GM12864 (cell line): ENCODE measurements around the gene ADH5.
"Not testable (repeated sequence)": the region's sequence is repeated elsewhere in the genome, so short reads cannot be mapped to it uniquely, and the experiment has no call there.

Experiments
- DNase-seq: peaks from one replicate; pipeline ENCODE4 v3.0.0-alpha.2; 2011; ENCODE audit warnings: low read depth
- H3K4me3 ChIP-seq: 2 replicates; pipeline ENCODE4 v1.5.1; 2011; ENCODE audit warnings: mild to moderate bottlenecking, low read depth, low read length, control low read depth
- TF ChIP-seq, protein P1 (sequence below): IDR thresholded peaks from 2 replicates; pipeline ENCODE4 v1.5.1; 2011; ENCODE audit warnings: low read depth, mild to moderate bottlenecking, moderate library complexity, low read length, control low read depth, inconsistent platforms; ENCODE audit errors: missing control alignments

Gene ADH5

DNA sequence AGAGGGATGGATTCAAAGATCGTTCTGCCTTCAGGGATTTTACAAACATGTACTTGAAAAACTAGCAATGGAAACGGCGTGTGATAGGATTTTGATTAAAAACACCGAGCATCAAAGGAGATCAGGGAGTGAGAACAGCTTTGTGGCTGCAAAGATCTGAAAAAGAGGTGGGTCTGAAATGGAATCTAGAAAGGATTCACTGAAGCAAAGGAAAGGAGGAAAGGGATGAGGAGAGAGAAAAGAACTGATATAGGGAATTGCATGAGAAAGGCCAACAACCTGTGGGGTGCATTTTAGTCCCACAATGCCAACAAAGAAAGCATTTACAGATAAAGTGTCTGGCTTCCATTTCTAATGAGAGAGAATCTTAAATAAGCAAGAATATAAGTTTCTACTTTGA lies 32.4 kb upstream of the ADH5 start:
- TF ChIP-seq, protein P1, sequence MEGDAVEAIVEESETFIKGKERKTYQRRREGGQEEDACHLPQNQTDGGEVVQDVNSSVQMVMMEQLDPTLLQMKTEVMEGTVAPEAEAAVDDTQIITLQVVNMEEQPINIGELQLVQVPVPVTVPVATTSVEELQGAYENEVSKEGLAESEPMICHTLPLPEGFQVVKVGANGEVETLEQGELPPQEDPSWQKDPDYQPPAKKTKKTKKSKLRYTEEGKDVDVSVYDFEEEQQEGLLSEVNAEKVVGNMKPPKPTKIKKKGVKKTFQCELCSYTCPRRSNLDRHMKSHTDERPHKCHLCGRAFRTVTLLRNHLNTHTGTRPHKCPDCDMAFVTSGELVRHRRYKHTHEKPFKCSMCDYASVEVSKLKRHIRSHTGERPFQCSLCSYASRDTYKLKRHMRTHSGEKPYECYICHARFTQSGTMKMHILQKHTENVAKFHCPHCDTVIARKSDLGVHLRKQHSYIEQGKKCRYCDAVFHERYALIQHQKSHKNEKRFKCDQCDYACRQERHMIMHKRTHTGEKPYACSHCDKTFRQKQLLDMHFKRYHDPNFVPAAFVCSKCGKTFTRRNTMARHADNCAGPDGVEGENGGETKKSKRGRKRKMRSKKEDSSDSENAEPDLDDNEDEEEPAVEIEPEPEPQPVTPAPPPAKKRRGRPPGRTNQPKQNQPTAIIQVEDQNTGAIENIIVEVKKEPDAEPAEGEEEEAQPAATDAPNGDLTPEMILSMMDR: no peak

DNA sequence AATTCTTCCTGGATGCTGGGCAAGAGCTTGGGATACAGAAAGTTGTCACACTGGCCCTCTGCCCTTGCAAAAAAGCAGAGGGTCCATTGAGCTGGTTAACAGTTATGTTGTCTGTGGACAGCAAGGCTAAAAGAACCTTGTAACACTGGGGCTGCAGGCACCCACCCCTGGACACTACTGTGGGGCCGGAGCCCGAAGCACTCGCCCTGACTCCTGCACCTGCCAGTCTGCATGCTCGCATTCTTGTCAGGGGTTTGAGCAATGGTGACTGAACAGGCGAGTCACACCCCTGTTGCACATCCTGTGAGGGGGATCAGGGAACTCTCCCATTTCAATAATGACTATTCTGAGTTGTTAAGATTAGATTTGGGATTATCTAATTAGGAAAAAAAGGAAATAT lies 31.9 kb upstream of the ADH5 start:
- TF ChIP-seq, protein P1: no peak
- H3K4me3 ChIP-seq: no peak overlapping the region
- DNase-seq: no peak

More for the DNA sequence above, 32.4 kb upstream of the ADH5 start:
- no peak overlapping the region for H3K4me3 ChIP-seq
- DNase-seq: no peak

DNA sequence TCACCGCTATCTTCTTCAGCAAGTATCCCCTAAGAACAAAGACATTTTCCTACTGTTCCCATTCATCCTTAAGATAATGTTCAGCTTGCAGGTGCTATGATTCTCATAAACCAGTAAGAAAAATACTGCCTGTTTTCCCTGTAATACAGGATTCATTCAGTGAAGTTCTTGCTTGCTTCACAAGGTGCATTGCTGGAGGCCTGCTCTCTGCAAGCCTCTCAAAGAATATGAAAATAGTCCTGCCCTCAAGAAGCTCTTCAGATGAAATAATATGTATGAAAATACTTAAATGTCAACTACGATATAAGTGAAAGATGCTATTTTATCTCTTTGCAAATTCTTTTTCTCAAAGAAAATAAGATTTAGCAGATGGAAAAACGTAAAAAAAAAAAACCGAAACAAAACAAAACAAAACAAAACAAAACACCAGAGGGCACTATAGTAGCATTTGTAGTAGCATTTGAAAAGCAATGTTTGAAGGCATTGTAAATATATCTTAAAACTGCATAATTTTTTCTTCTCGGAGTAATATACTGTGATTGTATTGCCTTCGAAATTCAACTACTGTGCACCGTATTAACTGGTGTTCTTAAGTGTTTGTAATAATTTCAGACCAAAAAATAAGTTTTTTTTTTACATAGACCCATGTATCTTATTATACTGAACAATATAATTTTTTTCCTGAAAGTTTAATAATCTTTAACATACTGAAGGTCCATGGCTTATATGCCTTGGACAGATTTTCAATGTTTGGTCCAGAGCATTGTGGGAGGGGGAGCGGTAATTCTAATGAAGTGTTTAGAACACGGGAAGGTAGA lies 29.5 kb upstream of the ADH5 start:
- TF ChIP-seq, protein P1: peak; percentile 9
- H3K4me3 ChIP-seq: no peak overlapping the region
- no peak for DNase-seq

DNA sequence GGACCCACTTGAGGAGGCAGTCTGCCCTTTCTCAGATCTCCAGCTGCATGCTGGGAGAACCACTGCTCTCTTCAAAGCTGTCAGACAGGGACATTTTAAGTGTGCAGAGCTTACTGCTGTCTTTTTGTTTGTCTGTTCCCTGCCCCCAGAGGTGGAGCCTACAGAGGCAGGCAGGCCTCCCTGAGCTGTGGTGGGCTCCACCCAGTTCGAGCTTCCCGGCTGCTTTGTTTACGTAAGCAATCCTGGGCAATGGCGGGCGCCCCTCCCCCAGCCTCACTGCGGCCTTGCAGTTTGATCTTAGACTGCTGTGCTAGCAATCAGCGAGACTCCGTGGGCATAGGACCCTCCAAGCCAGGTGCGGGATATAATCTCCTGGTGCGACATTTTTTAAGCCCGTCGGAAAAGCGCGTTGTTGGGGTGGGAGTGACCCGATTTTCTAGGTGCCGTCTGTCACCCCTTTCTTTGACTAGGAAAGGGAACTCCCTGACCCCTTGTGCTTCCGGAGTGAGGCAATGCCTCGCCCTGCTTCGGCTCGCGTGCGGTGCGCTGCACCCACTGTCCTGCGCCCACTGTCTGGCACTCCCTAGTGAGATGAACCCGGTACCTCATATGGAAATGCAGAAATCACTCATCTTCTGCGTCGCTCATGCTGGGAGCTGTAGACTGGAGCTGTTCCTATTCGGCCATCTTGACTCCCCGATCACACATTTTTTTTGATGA lies 28.7 kb upstream of the ADH5 start:
- not testable (repeated sequence) for H3K4me3 ChIP-seq, DNase-seq

DNA sequence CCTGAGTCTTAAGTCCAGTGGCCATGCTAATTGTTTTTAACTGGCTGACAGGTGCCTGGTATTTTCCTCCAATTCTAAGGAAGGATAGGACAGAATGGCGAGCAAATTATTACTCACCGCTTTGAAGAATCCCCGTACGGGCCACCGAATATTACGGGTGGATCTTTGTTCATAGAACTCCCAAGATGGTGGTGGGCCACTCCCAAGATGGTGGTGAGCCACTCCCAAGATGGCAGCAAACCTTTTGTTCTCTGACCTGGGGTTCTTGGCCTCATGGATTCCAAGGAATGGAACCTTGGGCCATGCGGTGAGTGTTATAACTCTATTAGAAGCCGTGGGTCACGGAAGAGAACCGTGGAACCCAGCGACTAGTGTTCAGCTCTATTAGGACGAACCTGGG lies 20.7 kb upstream of the ADH5 start:
- not testable (repeated sequence) for H3K4me3 ChIP-seq, DNase-seq

DNA sequence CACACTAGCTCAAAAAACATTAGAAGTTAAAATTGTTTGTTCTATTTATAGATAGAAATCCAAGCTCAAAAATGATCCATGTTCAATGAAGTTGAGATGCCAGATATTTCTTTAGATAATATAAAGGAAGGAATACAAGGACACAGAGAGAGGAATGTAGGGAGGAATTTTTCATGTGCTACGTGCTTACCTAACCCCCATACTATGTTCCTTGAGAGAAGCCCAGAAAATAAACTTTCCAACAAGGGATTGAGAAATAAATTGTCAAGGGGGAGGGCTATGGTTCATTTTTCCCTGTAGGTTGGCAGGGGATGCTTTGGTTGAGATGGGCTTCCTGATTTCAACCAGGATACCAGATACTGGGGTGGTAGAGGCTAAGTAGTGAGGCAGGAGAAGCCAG lies 15.6 kb upstream of the ADH5 start:
- no peak overlapping the region for H3K4me3 ChIP-seq
- TF ChIP-seq, protein P1: no peak
- no peak for DNase-seq

DNA sequence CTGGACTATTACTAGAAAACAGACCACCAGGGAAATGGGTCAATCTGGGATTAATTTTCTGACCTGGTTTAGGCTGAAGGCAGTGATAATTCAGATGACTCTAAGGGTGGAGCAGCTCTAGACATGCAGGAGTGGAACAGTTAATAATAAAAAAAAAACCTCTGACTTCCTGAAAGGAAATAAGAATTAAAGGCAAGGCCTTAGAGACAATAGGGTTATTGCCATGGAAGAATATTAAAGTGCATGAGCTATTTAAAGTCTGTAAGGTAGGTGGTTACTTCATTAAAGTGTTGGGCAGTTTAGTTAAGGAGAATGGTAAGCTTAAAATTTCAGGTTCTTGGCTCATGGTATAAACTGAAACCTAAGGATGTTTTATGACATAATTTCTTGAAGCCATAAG lies 14.6 kb upstream of the ADH5 start:
- TF ChIP-seq, protein P1: no peak
- H3K4me3 ChIP-seq: no peak overlapping the region
- DNase-seq: no peak

DNA sequence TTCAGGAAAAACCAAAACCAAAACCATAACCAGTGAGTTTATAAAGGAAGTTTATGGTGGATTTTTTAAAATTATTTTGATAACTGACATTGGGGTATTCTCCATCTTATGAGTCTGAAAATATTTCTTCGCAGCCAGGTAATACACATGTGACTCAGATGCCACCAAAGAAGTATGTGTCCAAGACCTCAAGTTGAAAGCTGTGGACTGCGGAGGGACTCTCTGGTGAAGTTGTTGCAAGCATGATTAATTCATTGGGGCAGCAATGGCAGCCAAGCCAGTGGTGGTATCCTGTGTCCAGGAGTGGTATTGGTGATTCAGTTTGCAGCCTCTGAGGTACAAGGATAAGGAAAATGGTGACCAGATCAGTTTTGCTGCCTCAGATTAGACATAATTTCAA lies 14.0 kb upstream of the ADH5 start:
- TF ChIP-seq, protein P1: no peak
- DNase-seq: no peak

More for the DNA sequence above, 14.0 kb upstream of the ADH5 start:
- H3K4me3 ChIP-seq: no peak overlapping the region
